Common myeloid progenitor, CD34-positive (primary cell): Measurements from ENCODE around the gene NMD3.

Experiments used
- CTCF ChIA-PET: fragments of 350-600 bp; sonication (Branson Sonifier 250); formaldehyde crosslinking; loops from one replicate; lab custom pipeline; 2021; ENCODE audit warnings: antibody characterized with exemption; lab: Charles Lee
- POLR2A ChIA-PET: fragments of 350-600 bp; sonication (Branson Sonifier 250); formaldehyde crosslinking; loops from one replicate; lab custom pipeline; 2021; ENCODE audit warnings: antibody characterized with exemption; lab: Charles Lee
- DNase-seq, 3 donors: peaks; one replicate each; pipeline versions ENCODE4 v3.0.0 to v3.0.0-alpha.2; 2013
- H3K27ac ChIP-seq, 2 experiments: 1 replicate in 1 of 2; 2 replicates in 1 of 2; pipeline ENCODE4 v1.7.0; 2013; ENCODE audit warnings: inconsistent platforms in 2 of 2, low read length in 2 of 2, mild to moderate bottlenecking in 2 of 2, low read depth in 1 of 2, moderate library complexity in 1 of 2; ENCODE audit not compliant: severe bottlenecking in 2 of 2, insufficient read depth in 1 of 2, poor library complexity in 1 of 2
- H3K27me3 ChIP-seq, 5 experiments: replicated peaks in 2 of 5; 1 replicate in 3 of 5; 2 replicates in 2 of 5; pipeline versions ENCODE4 v1.6.1 to v1.7.0; 2013; ENCODE audit warnings: low read length in 4 of 5, mild to moderate bottlenecking in 2 of 5, moderate library complexity in 2 of 5, inconsistent platforms in 1 of 5; ENCODE audit not compliant: insufficient read depth in 5 of 5, control insufficient read depth in 4 of 5
- H3K36me3 ChIP-seq, 4 experiments: 1 replicate in 2 of 4; 2 replicates in 2 of 4; pipeline versions ENCODE4 v1.6.1 to v1.7.0; 2013; ENCODE audit warnings: low read length in 3 of 4, control low read depth in 1 of 4, mild to moderate bottlenecking in 1 of 4; ENCODE audit not compliant: control insufficient read depth in 4 of 4, insufficient read depth in 4 of 4
- H3K4me1 ChIP-seq, 4 experiments: 1 replicate in 3 of 4; 2 replicates in 1 of 4; pipeline versions ENCODE4 v1.6.1 to v1.7.1; 2013; ENCODE audit warnings: low read length in 3 of 4, mild to moderate bottlenecking in 3 of 4, control low read depth in 1 of 4, inconsistent platforms in 1 of 4, moderate library complexity in 1 of 4; ENCODE audit not compliant: control insufficient read depth in 4 of 4, insufficient read depth in 4 of 4; ENCODE audit errors: control extremely low read depth in 1 of 4
- H3K4me3 ChIP-seq, 7 experiments: 1 replicate in 4 of 7; 2 replicates in 3 of 7; pipeline versions ENCODE4 v1.5.1 to v1.7.0; 2013; ENCODE audit warnings: mild to moderate bottlenecking in 7 of 7, low read length in 6 of 7, moderate library complexity in 6 of 7, inconsistent platforms in 2 of 7, low read depth in 2 of 7, control low read depth in 1 of 7; ENCODE audit not compliant: insufficient read depth in 4 of 7, control insufficient read depth in 1 of 7; ENCODE audit errors: extremely low read depth in 1 of 7
- H3K9me3 ChIP-seq, 5 experiments: 1 replicate in 4 of 5; 2 replicates in 1 of 5; pipeline versions ENCODE4 v1.6.1 to v1.7.1; 2013; ENCODE audit warnings: low read length in 4 of 5, mild to moderate bottlenecking in 2 of 5, inconsistent platforms in 1 of 5, low read depth in 1 of 5, moderate library complexity in 1 of 5; ENCODE audit not compliant: control insufficient read depth in 4 of 5, insufficient read depth in 2 of 5; ENCODE audit errors: control extremely low read depth in 1 of 5
- WGBS: methylation state at CpG from one replicate; pipeline ENCODE4 v1.1.5; 2013; ENCODE audit not compliant: insufficient coverage; 5-methylcytosine and 5-hydroxymethylcytosine counted together

Gene NMD3

GRCh38 chr3:161230621-161231171 lies 9.6 kb downstream of the NMD3 start:
- H3K9me3 ChIP-seq, result no peaks in the 10 kb centered on the region
- H3K4me1 ChIP-seq, result no peaks in the 10 kb centered on the region
- ChIA-PET POLR2A (no interaction called here), CTCF (no interaction called here)
- 93% methylated on average over 2 of the region's 2 CpGs for WGBS
- no peaks in the 10 kb centered on the region for H3K27me3 ChIP-seq
- no peak overlapping the region for H3K27ac ChIP-seq
- H3K36me3 ChIP-seq, result peaks cover 10 to 83% (median 46%) of the 10 kb centered on the region in 4 experiments
- H3K4me3 ChIP-seq, result no peak overlapping the region
- DNase-seq, result no peak

GRCh38 chr3:161231861-161232260 lies 10.8 kb downstream of the NMD3 start:
- 100% methylated on average over 2 of the region's 2 CpGs for WGBS
- ChIA-PET CTCF (interaction anchor here (0.9 kb wide), 1 partner anchor 9 kb away, joined by 5 read pairs; no protein-coding TSS in a partner anchor), POLR2A (no interaction called here)
- Histone ChIP-seq H3K36me3 (peaks cover 15 to 81% (median 48%) of the 10 kb centered on the region in 4 experiments), H3K4me1 (no peaks in the 10 kb centered on the region), H3K4me3 (no peak overlapping the region), H3K27me3 (no peaks in the 10 kb centered on the region), H3K9me3 (no peaks in the 10 kb centered on the region), H3K27ac (no peak overlapping the region)
- DNase-seq, result no peak

- no CpG with 5 or more reads among the region's 1 CpG for WGBS
- DNase-seq, result no peak
- H3K27me3 ChIP-seq, result no peaks in the 10 kb centered on the region
- ChIA-PET POLR2A (no interaction called here), CTCF (interaction anchor here (1.3 kb wide), 1 partner anchor 13 kb away, joined by 4 read pairs; the partner anchor contains the start of gene NMD3)
- no peak overlapping the region for H3K4me3 ChIP-seq
- H3K9me3 ChIP-seq, result no peaks in the 10 kb centered on the region
- H3K4me1 ChIP-seq, result no peaks in the 10 kb centered on the region
- no peak overlapping the region for H3K27ac ChIP-seq
- peaks cover 11 to 86% (median 50%) of the 10 kb centered on the region in 4 experiments for H3K36me3 ChIP-seq
Observed at GRCh38 chr3:161233557-161233956, 12.4 kb downstream of the NMD3 start.

GRCh38 chr3:161236240-161236639 lies 15.1 kb downstream of the NMD3 start:
- H3K9me3 ChIP-seq, result no peaks in the 10 kb centered on the region
- POLR2A ChIA-PET, result no interaction called here
- no peaks in the 10 kb centered on the region for H3K27me3 ChIP-seq
- H3K4me1 ChIP-seq, result no peaks in the 10 kb centered on the region
- DNase-seq, result no peak
- no peak overlapping the region for H3K27ac ChIP-seq
- no CpG with 5 or more reads among the region's 2 CpGs for WGBS
- CTCF ChIA-PET, result interaction anchor here (1.2 to 1.4 kb wide), 2 partner anchors 35 to 280 kb away, joined by 3 read pairs; no protein-coding TSS in a partner anchor
- H3K36me3 ChIP-seq, result peaks cover 6 to 79% (median 44%) of the 10 kb centered on the region in 4 experiments
- H3K4me3 ChIP-seq, result no peak overlapping the region

- no peak for DNase-seq
- Histone ChIP-seq H3K4me3 (no peak overlapping the region), H3K4me1 (no peaks in the 10 kb centered on the region), H3K36me3 (peaks cover 6 to 79% (median 40%) of the 10 kb centered on the region in 4 experiments), H3K9me3 (no peaks in the 10 kb centered on the region), H3K27ac (no peak overlapping the region), H3K27me3 (no peaks in the 10 kb centered on the region)
- ChIA-PET CTCF (interaction anchor here (0.8 to 1.1 kb wide), 2 partner anchors 11 to 32 kb away, joined by 3 to 4 read pairs; no protein-coding TSS in a partner anchor), POLR2A (no interaction called here)
- 100% methylated on average over 2 of the region's 2 CpGs for WGBS
Observed at GRCh38 chr3:161239700-161240099, 18.6 kb downstream of the NMD3 start.

GRCh38 chr3:161244538-161244937 lies 23.4 kb downstream of the NMD3 start:
- 100% methylated on average over 2 of the region's 2 CpGs for WGBS
- Histone ChIP-seq H3K4me1 (no peaks in the 10 kb centered on the region), H3K4me3 (no peak overlapping the region), H3K36me3 (peaks cover 12 to 71% (median 36%) of the 10 kb centered on the region in 4 experiments), H3K27ac (no peak overlapping the region), H3K9me3 (no peaks in the 10 kb centered on the region), H3K27me3 (no peaks in the 10 kb centered on the region)
- ChIA-PET CTCF (no interaction called here), POLR2A (no interaction called here)
- no peak for DNase-seq

GRCh38 chr3:161247049-161247448 lies 25.9 kb downstream of the NMD3 start:
- H3K27me3 ChIP-seq, result no peaks in the 10 kb centered on the region
- no peak for DNase-seq
- no peaks in the 10 kb centered on the region for H3K4me1 ChIP-seq
- no peak overlapping the region for H3K27ac ChIP-seq
- peaks cover 14 to 72% (median 40%) of the 10 kb centered on the region in 4 experiments for H3K36me3 ChIP-seq
- ChIA-PET POLR2A (no interaction called here), CTCF (no interaction called here)
- H3K9me3 ChIP-seq, result no peaks in the 10 kb centered on the region
- H3K4me3 ChIP-seq, result no peak overlapping the region
